CD14-positive monocyte (primary cell): Measurements from ENCODE around the gene B4GALNT3. TPM values are rescaled to one million over a fixed set of nuclear protein-coding genes. Genes with fewer than 3 reads are reported as not detected.

Experiments used
- DNase-seq, 3 donors: peaks; one replicate each; pipeline ENCODE4 v3.0.0-alpha.2; 2011 to 2022
- H2AFZ ChIP-seq: 2 replicates; pipeline ENCODE4 v1.6.0; 2012; ENCODE audit warnings: mild to moderate bottlenecking, low read depth, low read length, inconsistent platforms; ENCODE audit not compliant: insufficient read depth, poor library complexity, severe bottlenecking
- H3K27ac ChIP-seq, 2 donors: 1 replicate in 1 of 2; 2 replicates in 1 of 2; pipeline ENCODE4 v1.5.1; 2012 to 2013; ENCODE audit warnings: low read length in 2 of 2, control low read depth in 1 of 2, inconsistent platforms in 1 of 2, low read depth in 1 of 2, mild to moderate bottlenecking in 1 of 2
- H3K27me3 ChIP-seq, 2 donors: one replicate each; pipeline versions ENCODE4 v1.6.0 to v1.6.1; 2011 to 2013; ENCODE audit warnings: low read length in 2 of 2; ENCODE audit not compliant: control insufficient read depth in 2 of 2, insufficient read depth in 2 of 2
- H3K36me3 ChIP-seq, 2 donors: replicated peaks in 1 of 2; 1 replicate in 1 of 2; 2 replicates in 1 of 2; pipeline versions ENCODE4 v1.5.1 to v1.6.1; 2012 to 2013; ENCODE audit warnings: low read length in 2 of 2, control low read depth in 1 of 2, inconsistent platforms in 1 of 2, mild to moderate bottlenecking in 1 of 2; ENCODE audit not compliant: insufficient read depth in 2 of 2, control insufficient read depth in 1 of 2
- H3K4me1 ChIP-seq, 2 donors: 1 replicate in 1 of 2; 2 replicates in 1 of 2; pipeline versions ENCODE4 v1.5.1 to v1.6.1; 2012 to 2013; ENCODE audit warnings: low read length in 2 of 2, control low read depth in 1 of 2, inconsistent platforms in 1 of 2, mild to moderate bottlenecking in 1 of 2, moderate library complexity in 1 of 2; ENCODE audit not compliant: insufficient read depth in 2 of 2, control insufficient read depth in 1 of 2
- H3K4me2 ChIP-seq: replicated peaks from 2 replicates; pipeline ENCODE3; 2012; ENCODE audit warnings: low read length, moderate library complexity, mild to moderate bottlenecking; ENCODE audit not compliant: poor library complexity, severe bottlenecking; ENCODE audit errors: extremely low read depth
- H3K4me3 ChIP-seq, 3 experiments: fragments of 200-600 bp in 1 of 3; sonication (generic) in 1 of 3; replicated peaks in 1 of 3; 1 replicate in 2 of 3; 2 replicates in 1 of 3; pipeline ENCODE4 v1.5.1; 2011 to 2013; ENCODE audit warnings: low read length in 3 of 3, mild to moderate bottlenecking in 3 of 3, control low read depth in 2 of 3, low read depth in 2 of 3, inconsistent platforms in 1 of 3, moderate library complexity in 1 of 3
- H3K79me2 ChIP-seq: 2 replicates; pipeline ENCODE4 v1.6.0; 2012; ENCODE audit warnings: mild to moderate bottlenecking, control low read depth, inconsistent platforms, low read length, moderate library complexity; ENCODE audit not compliant: insufficient read depth
- H3K9ac ChIP-seq: 2 replicates; pipeline ENCODE4 v1.6.0; 2017; ENCODE audit warnings: low read length, mild to moderate bottlenecking; ENCODE audit not compliant: insufficient read depth, poor library complexity, severe bottlenecking
- H3K9me3 ChIP-seq, 2 donors: replicated peaks in 1 of 2; 1 replicate in 1 of 2; 2 replicates in 1 of 2; pipeline versions ENCODE4 v1.5.1 to v1.6.1; 2012 to 2013; ENCODE audit warnings: low read length in 2 of 2, control low read depth in 1 of 2; ENCODE audit not compliant: control insufficient read depth in 1 of 2, insufficient read depth in 1 of 2
- H4K20me1 ChIP-seq: 2 replicates; pipeline ENCODE4 v1.6.0; 2012; ENCODE audit warnings: mild to moderate bottlenecking, low read length, control low read depth, moderate library complexity; ENCODE audit not compliant: insufficient read depth
- H3K27ac Mint-ChIP-seq, 7 donors: one replicate each; pipeline ENCODE4 v1.8.0; 2020; ENCODE audit warnings: mild to moderate bottlenecking in 7 of 7, mixed read lengths in 7 of 7, moderate library complexity in 6 of 7, inconsistent platforms in 2 of 7
- H3K27me3 Mint-ChIP-seq, 3 donors: one replicate each; pipeline ENCODE4 v1.8.0; 2021 to 2022; ENCODE audit warnings: low read depth in 3 of 3, mild to moderate bottlenecking in 3 of 3, mixed read lengths in 3 of 3, moderate library complexity in 3 of 3, inconsistent platforms in 1 of 3
- H3K36me3 Mint-ChIP-seq, 2 donors: one replicate each; pipeline ENCODE4 v1.8.0; 2020; ENCODE audit warnings: mixed read lengths in 2 of 2, inconsistent platforms in 1 of 2, mild to moderate bottlenecking in 1 of 2
- H3K4me1 Mint-ChIP-seq: one replicate; pipeline ENCODE4 v1.8.0; 2020; ENCODE audit warnings: mild to moderate bottlenecking, mixed read lengths
- H3K4me3 Mint-ChIP-seq, 2 donors: one replicate each; pipeline ENCODE4 v1.8.0; 2020; ENCODE audit warnings: mild to moderate bottlenecking in 2 of 2, mixed read lengths in 2 of 2, moderate library complexity in 1 of 2
- H3K9me3 Mint-ChIP-seq, 7 donors: one replicate each; pipeline ENCODE4 v1.8.0; 2020 to 2022; ENCODE audit warnings: mixed read lengths in 7 of 7, mild to moderate bottlenecking in 6 of 7, moderate library complexity in 6 of 7, inconsistent platforms in 2 of 7
- WGBS: methylation state at CpG from one replicate; pipeline ENCODE4 v1.1.5; 2013; ENCODE audit warnings: missing lambda C conversion rate; ENCODE audit not compliant: insufficient coverage; 5-methylcytosine and 5-hydroxymethylcytosine counted together
- intact Hi-C, 2 donors: fragments of 100-400 bp; cut with micrococcal nuclease; formaldehyde crosslinking; loops; one replicate each; pipeline versions ENCODE4 v1.15.0 to v1.15.1; 2023
- polyA plus RNA-seq, 3 donors: library from polyadenylated mRNA; depleted of rRNA in 1 of 3; unstranded in 2 of 3; stranded (reverse) in 1 of 3; fragments of 300-500 nt in 2 of 3; fragments of >200 nt in 1 of 3; fragmentation: Illumina TruSeq in 2 of 3; gene quantifications; 1 replicate in 2 of 3; 2 replicates in 1 of 3; pipeline ENCODE4 v1.2.3, GENCODE V29; 2012 to 2021
- TF ChIP-seq, protein P1 (sequence below): fragments of 200-600 bp; IDR thresholded peaks from one replicate; pipeline ENCODE4 v1.8.0; 2022; ENCODE audit warnings: antibody characterized with exemption, mild to moderate bottlenecking

Gene B4GALNT3
- polyA plus RNA-seq, 3 donors: 0.09 to 0.10 TPM; not detected in 1

DNA sequence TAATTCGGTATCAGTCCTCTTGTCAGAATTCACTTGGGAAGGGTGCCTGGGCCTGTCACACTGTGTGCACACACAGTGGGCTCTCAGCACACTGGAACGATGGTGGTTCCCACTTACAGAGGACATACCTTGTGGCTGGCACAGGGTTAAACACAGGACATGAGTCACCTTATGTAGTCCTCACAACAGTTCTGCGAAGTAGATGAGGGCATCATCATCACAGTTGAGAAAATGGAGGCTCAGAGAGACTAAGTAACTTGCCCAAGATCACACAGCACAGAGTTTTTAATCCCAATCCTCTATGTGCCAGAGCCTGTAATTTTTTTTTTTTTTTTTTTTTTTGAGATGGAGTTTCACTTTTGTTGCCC, 112.8 kb downstream of the B4GALNT3 start:
- H3K27me3 ChIP-seq: no peaks in the 10 kb centered on the region
- H3K4me3 ChIP-seq: no peak overlapping the region
- peaks cover 0 to 3% of the 10 kb centered on the region in 2 donors for H3K9me3 ChIP-seq
- WGBS: 89% methylated on average over 2 of the region's 3 CpGs
- Mint-ChIP-seq H3K27me3 (peaks cover 0 to 7% (median 0%) of the 10 kb centered on the region in 3 donors), H3K9me3 (peaks cover 0 to 2% (median 0%) of the 10 kb centered on the region in 7 donors), H3K4me1 (peaks cover 30% of the 10 kb centered on the region), H3K36me3 (peaks cover 0 to 5% of the 10 kb centered on the region in 2 donors), H3K4me3 (no peak overlapping the region), H3K27ac (peak overlapping the region in 1 of 7 donors; percentile 35)
- intact Hi-C loops: loop anchor here (5.0 to 10.0 kb wide), 3 partner anchors 182 to 522 kb away; partner anchors contain the start of gene WNK1 (in 1 of the 2)
- H4K20me1 ChIP-seq: no peaks in the 10 kb centered on the region
- no peaks in the 10 kb centered on the region for H3K36me3 ChIP-seq
- H3K4me1 ChIP-seq: peaks cover 26 to 34% of the 10 kb centered on the region in 2 donors
- H3K9ac ChIP-seq: no peak overlapping the region
- H3K4me2 ChIP-seq: no peak overlapping the region
- TF ChIP-seq, protein P1, sequence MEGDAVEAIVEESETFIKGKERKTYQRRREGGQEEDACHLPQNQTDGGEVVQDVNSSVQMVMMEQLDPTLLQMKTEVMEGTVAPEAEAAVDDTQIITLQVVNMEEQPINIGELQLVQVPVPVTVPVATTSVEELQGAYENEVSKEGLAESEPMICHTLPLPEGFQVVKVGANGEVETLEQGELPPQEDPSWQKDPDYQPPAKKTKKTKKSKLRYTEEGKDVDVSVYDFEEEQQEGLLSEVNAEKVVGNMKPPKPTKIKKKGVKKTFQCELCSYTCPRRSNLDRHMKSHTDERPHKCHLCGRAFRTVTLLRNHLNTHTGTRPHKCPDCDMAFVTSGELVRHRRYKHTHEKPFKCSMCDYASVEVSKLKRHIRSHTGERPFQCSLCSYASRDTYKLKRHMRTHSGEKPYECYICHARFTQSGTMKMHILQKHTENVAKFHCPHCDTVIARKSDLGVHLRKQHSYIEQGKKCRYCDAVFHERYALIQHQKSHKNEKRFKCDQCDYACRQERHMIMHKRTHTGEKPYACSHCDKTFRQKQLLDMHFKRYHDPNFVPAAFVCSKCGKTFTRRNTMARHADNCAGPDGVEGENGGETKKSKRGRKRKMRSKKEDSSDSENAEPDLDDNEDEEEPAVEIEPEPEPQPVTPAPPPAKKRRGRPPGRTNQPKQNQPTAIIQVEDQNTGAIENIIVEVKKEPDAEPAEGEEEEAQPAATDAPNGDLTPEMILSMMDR: no peak
- DNase-seq: no peak
- no peaks in the 10 kb centered on the region for H3K79me2 ChIP-seq
- H2AFZ ChIP-seq: no peak overlapping the region
- no peak overlapping the region for H3K27ac ChIP-seq

GRCh38 chr12:573232-573631, 113.5 kb downstream of the B4GALNT3 start:
- 100% methylated on average over 1 of the region's 5 CpGs for WGBS
- intact Hi-C loops: loop anchor here (5.0 to 10.0 kb wide), 3 partner anchors 182 to 522 kb away; partner anchors contain the start of gene WNK1 (in 1 of the 2)
- peaks cover 0 to 5% of the 10 kb centered on the region in 2 donors for H3K36me3 Mint-ChIP-seq

More at GRCh38 chr12:573232-573631, 113.5 kb downstream of the B4GALNT3 start:
- H3K27me3 Mint-ChIP-seq: peaks cover 0 to 7% (median 0%) of the 10 kb centered on the region in 3 donors
- Histone ChIP-seq H3K4me3 (no peak overlapping the region), H3K9me3 (peaks cover 0 to 3% of the 10 kb centered on the region in 2 donors), H3K79me2 (no peaks in the 10 kb centered on the region), H3K27me3 (no peaks in the 10 kb centered on the region), H3K27ac (no peak overlapping the region), H2AFZ (no peak overlapping the region), H3K4me1 (peaks cover 31 to 41% of the 10 kb centered on the region in 2 donors), H3K36me3 (no peaks in the 10 kb centered on the region), H3K4me2 (no peak overlapping the region), H4K20me1 (no peaks in the 10 kb centered on the region), H3K9ac (no peak overlapping the region)
- TF ChIP-seq, protein P1: no peak
- H3K4me3 Mint-ChIP-seq: no peak overlapping the region
- peak overlapping the region in 1 of 7 donors; percentile 45 for H3K27ac Mint-ChIP-seq
- DNase-seq: no peak
- H3K4me1 Mint-ChIP-seq: peaks cover 35% of the 10 kb centered on the region
- peaks cover 0 to 2% (median 0%) of the 10 kb centered on the region in 7 donors for H3K9me3 Mint-ChIP-seq
